Tibial nerve (tissue), 4 donors: ENCODE results near the gene ADGRG7. TPM values are rescaled to one million over a fixed set of nuclear protein-coding genes. Genes with fewer than 3 reads are reported as not detected.

Experiments
- DNase-seq, 2 donors: peaks; one replicate each; pipeline ENCODE4 v3.0.0-alpha.2; 2019; ENCODE audit warnings: low spot score in 2 of 2
- H3K27ac ChIP-seq, 4 donors: fragments of 200-600 bp; sonication (generic) in 3 of 4; one replicate each; pipeline ENCODE4 v1.5.1; 2017 to 2019; ENCODE audit warnings: mild to moderate bottlenecking in 1 of 4
- H3K27me3 ChIP-seq, 2 donors: fragments of 200-600 bp; sonication (generic) in 1 of 2; one replicate each; pipeline versions ENCODE4 v1.5.1 to v1.6.0; 2017 to 2019
- H3K36me3 ChIP-seq, 3 donors: fragments of 200-600 bp; sonication (generic); one replicate each; pipeline ENCODE4 v1.5.1; 2018 to 2019
- H3K4me1 ChIP-seq, 4 donors: fragments of 200-600 bp; sonication (generic) in 3 of 4; one replicate each; pipeline ENCODE4 v1.5.1; 2017 to 2019
- H3K4me3 ChIP-seq, 4 donors: fragments of 200-600 bp; sonication (generic) in 3 of 4; one replicate each; pipeline ENCODE4 v1.5.1; 2017 to 2019; ENCODE audit warnings: mild to moderate bottlenecking in 1 of 4, moderate library complexity in 1 of 4
- H3K9me3 ChIP-seq, 4 donors: fragments of 200-600 bp; sonication (generic) in 3 of 4; one replicate each; pipeline ENCODE4 v1.5.1; 2017 to 2019
- EP300 ChIP-seq, 2 donors: sonication (generic); formaldehyde crosslinking; IDR thresholded peaks; one replicate each; pipeline ENCODE4 v1.6.1; 2017; ENCODE audit warnings: antibody characterized with exemption in 2 of 2, mild to moderate bottlenecking in 1 of 2
- POLR2A ChIP-seq, 2 donors: fragments of 450-650 bp; IDR thresholded peaks; one replicate each; pipeline ENCODE4 v1.6.1; 2017; ENCODE audit warnings: antibody characterized with exemption in 2 of 2, mild to moderate bottlenecking in 2 of 2, moderate library complexity in 2 of 2
- WGBS, 2 donors: methylation state at CpG; one replicate each; pipeline ENCODE4 v1.1.5; 2018; 5-methylcytosine and 5-hydroxymethylcytosine counted together
- total RNA-seq, 4 donors: library from RNA; depleted of rRNA; stranded (reverse); fragments of >200 nt; gene quantifications; one replicate each; pipeline ENCODE4 v1.1.0, GENCODE V29; 2016
- TF ChIP-seq, protein P1 (sequence below), 5 experiments: fragments of 200-600 bp in 3 of 5; fragments of 450-650 bp in 2 of 5; sonication (generic) in 3 of 5; IDR thresholded peaks; one replicate each; pipeline ENCODE4 v1.5.1; 2016 to 2019; ENCODE audit warnings: antibody characterized with exemption in 5 of 5, mild to moderate bottlenecking in 3 of 5, moderate library complexity in 2 of 5

The ADGRG7 gene
- total RNA-seq, 4 donors from 2014 or later = 0.42 TPM; not detected in 3

DNA sequence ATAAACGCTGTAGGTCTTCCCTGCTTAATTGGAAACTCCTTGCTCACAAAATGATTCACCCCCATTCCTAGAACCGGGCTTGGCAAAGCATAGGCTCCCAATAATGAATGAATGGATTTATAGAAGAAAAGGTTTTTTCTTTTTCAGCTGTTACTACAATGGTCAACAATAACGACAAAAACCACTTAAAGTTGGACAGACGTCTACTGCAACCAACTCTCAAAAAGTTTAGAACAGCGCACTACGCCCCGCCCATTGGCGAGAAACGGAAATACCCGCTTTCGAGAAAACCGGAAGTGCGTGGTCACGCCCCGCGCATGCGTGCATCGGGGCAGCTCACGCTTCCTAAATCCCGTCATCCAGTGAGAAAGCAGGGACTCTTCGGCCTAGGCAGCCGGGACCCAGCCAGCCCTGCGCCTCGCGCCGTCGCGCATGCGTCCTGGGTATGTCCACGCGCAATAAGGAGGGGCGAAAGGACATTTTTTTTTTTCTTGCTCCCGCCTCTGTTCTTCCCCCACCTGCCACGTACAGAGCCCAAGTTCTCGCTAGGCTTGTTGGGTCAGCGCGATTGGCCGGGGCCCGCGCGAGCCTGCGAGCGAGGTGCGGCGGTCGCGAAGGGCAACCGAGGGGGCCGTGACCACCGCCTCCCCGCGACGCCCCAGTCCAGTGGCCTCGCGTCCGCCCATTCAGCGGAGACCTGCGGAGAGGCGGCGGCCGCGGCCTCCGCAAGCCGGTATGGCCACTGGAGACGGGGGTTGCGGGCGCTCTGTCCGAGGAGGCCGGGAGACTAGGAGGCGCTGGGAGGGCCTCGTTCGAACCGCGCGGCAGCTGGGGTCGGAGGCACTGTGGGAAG is 99.8 kb downstream of the ADGRG7 start, which contains the start of gene TFG:
Gene TFG (plus strand): TSS at position 506 of the 853 bp plus-strand sequence. CDS start 4,192 bp downstream, outside the sequence.
- WGBS, 2 donors = 1 to 2% methylated on average over 42 to 65 of the region's 76 CpGs

DNA sequence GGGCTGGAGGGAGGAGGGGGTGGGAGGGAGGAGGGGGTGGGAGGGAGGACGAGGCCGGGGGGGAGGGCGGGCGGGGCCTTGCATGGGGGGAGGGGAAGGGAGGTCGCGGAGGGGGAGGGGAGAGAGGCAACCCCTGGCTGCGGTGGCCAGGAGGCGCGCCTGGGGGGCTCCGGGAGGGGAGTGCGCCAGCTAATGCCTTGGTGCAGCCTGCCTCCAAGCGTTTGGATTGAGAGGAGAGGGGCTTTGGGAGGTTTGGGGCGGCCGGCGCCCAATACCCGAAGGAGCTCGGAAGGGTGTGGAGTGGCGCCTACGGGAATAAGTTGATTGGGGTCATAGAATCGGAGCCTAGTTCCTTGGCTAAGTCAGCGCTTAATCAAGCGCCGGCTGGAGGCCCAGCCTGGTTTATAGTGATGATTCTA is 100.5 kb downstream of the ADGRG7 start:
- Histone ChIP-seq H3K27me3 (no peaks in the 10 kb centered on the region), H3K27ac (peak overlapping the region; percentile 92 to 99 (median 96)), H3K4me3 (peak overlapping the region; percentile 78 to 95 (median 87)), H3K9me3 (no peaks in the 10 kb centered on the region), H3K4me1 (peaks cover 0 to 41% (median 10%) of the 10 kb centered on the region in 4 donors), H3K36me3 (peaks cover 0 to 13% (median 0%) of the 10 kb centered on the region in 3 donors)
- DNase-seq = no peak
- 2 to 3% methylated on average over 22 of the region's 23 CpGs for WGBS, 2 donors
- TF ChIP-seq, protein P1, sequence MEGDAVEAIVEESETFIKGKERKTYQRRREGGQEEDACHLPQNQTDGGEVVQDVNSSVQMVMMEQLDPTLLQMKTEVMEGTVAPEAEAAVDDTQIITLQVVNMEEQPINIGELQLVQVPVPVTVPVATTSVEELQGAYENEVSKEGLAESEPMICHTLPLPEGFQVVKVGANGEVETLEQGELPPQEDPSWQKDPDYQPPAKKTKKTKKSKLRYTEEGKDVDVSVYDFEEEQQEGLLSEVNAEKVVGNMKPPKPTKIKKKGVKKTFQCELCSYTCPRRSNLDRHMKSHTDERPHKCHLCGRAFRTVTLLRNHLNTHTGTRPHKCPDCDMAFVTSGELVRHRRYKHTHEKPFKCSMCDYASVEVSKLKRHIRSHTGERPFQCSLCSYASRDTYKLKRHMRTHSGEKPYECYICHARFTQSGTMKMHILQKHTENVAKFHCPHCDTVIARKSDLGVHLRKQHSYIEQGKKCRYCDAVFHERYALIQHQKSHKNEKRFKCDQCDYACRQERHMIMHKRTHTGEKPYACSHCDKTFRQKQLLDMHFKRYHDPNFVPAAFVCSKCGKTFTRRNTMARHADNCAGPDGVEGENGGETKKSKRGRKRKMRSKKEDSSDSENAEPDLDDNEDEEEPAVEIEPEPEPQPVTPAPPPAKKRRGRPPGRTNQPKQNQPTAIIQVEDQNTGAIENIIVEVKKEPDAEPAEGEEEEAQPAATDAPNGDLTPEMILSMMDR (IDR thresholded peaks at IDR 0.05) = no peak
- TF ChIP-seq POLR2A (IDR thresholded peaks at IDR 0.05) (no peak), EP300 (IDR thresholded peaks at IDR 0.05) (no peak)

More for the DNA sequence above, 99.8 kb downstream of the ADGRG7 start, which contains the start of gene TFG:
- peak within 1 kb of the TSS; percentile 78 to 95 (median 87) for H3K4me3 ChIP-seq
- no peaks in the 10 kb centered on the region for H3K9me3 ChIP-seq
- peaks cover 0 to 36% (median 9%) of the 10 kb centered on the region in 4 donors for H3K4me1 ChIP-seq
- peak within 1 kb of the TSS; percentile 92 to 99 (median 96) for H3K27ac ChIP-seq
- H3K27me3 ChIP-seq = no peaks in the 10 kb centered on the region
- peak; percentile 93 for DNase-seq
- TF ChIP-seq POLR2A (IDR thresholded peaks at IDR 0.05) = peak; percentile 68 to 81
- TF ChIP-seq, protein P1 (IDR thresholded peaks at IDR 0.05) = peak in 1 of 5 experiments; percentile 29
- peak; percentile 94 to 98 for TF ChIP-seq EP300 (IDR thresholded peaks at IDR 0.05)
- peaks cover 0 to 8% (median 0%) of the 10 kb centered on the region in 3 donors for H3K36me3 ChIP-seq

DNA sequence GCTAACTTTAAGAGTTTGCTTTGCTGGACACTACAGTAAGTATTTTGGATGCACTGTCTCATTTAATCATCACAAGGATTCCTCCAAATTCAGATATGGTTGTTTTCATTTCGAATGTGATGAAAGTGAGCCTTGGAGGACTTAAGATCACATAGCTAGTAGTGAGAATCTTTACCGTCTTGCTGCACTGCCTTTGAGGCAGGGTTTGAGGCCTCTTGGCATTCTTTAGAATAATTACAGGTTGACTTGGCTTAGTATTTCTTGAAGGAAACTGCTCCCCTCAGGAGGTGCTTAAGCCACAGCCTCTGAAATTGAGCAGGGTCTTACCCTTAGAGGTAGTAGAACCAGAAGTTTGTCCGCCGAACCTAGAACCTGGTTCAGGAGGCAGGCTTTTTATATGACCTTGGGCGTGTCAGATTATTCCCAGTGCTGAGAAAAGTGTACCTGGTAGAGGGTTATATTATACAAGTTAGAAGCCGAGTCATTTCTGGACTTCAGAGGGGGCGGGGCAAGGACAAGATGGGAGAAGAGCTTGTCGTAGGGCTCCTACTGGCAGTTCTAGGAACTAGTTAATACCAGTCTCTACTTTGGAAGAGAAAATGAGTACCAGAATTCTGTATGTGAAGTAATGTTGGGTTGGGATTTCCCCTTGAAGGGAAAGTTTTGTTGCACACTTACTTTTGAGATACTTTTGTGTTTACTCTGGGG is 101.0 kb downstream of the ADGRG7 start:
- 21 to 23% methylated on average over 8 of the region's 8 CpGs for WGBS, 2 donors
- no peak for TF ChIP-seq EP300 (IDR thresholded peaks at IDR 0.05)
- TF ChIP-seq POLR2A (IDR thresholded peaks at IDR 0.05) = no peak
- TF ChIP-seq, protein P1 (IDR thresholded peaks at IDR 0.05) = no peak
- H3K4me3 ChIP-seq = peak overlapping the region; percentile 78 to 95 (median 87)
- DNase-seq = no peak
- H3K27me3 ChIP-seq = no peaks in the 10 kb centered on the region
- peak overlapping the region; percentile 92 to 99 (median 96) for H3K27ac ChIP-seq
- H3K4me1 ChIP-seq = peaks cover 0 to 47% (median 12%) of the 10 kb centered on the region in 4 donors
- H3K9me3 ChIP-seq = no peaks in the 10 kb centered on the region
- peaks cover 0 to 17% (median 0%) of the 10 kb centered on the region in 3 donors for H3K36me3 ChIP-seq

DNA sequence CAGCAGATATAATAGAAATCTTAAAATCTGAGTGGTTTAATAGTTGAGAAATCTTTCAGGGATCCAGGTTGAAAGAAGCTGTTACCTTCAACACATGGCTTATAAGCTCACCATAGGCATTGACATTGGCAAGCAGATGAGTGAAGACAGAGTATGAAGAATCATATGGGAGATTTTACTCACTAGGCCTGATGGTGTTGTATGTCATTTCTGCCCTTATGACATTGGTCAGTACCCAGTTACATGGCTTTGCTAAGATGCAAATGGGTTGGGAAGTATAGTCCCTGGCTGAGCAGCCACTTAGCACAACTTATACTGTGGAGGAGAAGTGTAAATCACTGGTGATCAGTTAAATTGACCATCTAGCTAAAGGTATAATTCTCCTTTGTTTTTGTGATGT is 105.8 kb downstream of the ADGRG7 start:
- H3K4me3 ChIP-seq = no peak overlapping the region
- no peak overlapping the region for H3K27ac ChIP-seq
- DNase-seq = no peak
- H3K36me3 ChIP-seq = peaks cover 0 to 36% (median 0%) of the 10 kb centered on the region in 3 donors
- peaks cover 0 to 61% (median 20%) of the 10 kb centered on the region in 4 donors for H3K4me1 ChIP-seq
- H3K9me3 ChIP-seq = no peaks in the 10 kb centered on the region
- TF ChIP-seq, protein P1 (IDR thresholded peaks at IDR 0.05) = no peak
- no peaks in the 10 kb centered on the region for H3K27me3 ChIP-seq
